ENCODE data around the gene OSTF1.

OSTF1 gene

DNA sequence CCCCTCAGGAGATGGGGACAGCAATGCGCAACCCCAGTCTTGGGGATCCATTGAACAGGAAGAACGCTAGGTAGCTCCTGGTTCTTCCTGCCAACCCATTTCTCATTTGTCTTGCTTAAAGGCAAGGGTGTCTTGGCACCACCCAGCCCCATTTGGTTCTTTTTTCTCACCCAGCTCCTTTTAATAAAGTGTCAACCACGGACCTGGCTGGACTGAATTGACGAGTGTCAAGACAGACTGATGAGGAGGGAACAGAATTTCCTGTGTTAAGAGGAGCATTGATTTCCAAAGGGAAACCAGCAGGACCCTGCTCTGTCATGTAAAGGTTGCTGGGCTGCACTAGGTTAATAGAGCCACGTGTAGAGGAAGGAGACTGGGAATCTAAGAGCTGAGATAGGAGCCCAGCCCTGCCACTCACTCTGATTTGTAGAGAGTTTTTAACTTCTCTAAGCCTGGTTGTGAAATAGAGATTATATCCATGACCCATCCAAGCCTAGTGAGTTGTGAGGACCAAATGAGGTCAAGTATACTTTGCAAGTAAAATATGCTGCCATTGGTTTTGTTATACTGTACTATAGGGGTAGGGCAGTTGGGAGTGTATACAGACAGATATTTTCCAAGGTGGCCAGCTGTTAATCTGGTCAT, 33.7 kb downstream of the OSTF1 start:
- DNase-seq, result no peak

DNA sequence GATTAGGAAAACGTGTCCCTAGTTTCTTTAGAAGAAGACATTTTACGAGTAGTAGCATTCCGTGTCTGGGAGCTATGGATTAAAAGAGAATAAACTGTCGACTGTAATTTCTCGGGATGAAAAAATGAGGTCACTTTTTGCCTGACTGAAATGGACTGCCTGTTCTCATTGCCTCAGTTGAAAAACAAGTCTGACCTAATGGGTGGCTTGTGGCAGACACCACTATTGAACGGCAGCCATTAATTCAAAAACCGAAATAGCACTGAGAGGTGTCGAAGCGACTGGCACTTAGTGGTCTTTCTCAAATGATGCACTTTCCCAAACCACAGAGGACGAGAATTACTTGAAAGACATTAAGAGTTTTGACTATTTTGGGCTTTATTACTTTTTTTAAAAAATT, 35.4 kb downstream of the OSTF1 start:
- DNase-seq, result no peak

DNA sequence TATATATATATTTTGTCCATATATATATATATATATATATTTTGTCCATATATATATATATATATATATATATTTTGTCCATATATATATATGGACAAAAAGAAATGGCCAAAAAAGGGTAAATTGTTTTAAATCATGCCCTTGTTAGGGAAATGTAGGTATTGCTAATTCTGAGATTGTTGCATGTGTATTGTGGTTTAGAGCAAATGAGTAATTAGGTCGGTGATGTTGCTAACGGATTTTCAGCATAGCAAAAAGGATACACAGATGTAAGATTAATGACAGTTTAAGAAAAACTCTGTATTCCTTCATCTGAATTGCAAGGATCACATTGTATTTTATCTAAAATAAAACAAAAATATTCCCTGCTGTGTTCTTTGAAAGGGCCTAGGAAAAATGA, 40.2 kb downstream of the OSTF1 start:
- DNase-seq, result no peak

DNA sequence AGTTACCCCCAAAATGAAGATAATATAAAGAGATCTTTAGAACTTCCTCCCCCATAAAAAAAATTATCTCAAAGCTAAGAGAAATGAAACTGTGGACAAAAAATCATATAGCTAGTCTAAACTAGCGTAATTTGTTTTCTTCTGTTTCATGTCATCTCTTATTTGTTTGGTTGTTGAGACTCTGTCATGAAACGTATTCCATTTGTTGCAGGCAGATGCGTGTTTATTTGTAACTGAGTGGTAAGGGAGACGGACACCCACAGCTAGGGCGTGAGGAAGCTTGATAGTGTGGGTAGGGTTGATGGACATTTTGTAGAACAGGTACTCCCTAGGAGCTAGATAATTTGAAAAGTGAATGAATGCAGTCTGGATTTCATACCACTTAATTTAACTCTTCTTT, 41.9 kb downstream of the OSTF1 start:
- DNase-seq, result no peak

DNA sequence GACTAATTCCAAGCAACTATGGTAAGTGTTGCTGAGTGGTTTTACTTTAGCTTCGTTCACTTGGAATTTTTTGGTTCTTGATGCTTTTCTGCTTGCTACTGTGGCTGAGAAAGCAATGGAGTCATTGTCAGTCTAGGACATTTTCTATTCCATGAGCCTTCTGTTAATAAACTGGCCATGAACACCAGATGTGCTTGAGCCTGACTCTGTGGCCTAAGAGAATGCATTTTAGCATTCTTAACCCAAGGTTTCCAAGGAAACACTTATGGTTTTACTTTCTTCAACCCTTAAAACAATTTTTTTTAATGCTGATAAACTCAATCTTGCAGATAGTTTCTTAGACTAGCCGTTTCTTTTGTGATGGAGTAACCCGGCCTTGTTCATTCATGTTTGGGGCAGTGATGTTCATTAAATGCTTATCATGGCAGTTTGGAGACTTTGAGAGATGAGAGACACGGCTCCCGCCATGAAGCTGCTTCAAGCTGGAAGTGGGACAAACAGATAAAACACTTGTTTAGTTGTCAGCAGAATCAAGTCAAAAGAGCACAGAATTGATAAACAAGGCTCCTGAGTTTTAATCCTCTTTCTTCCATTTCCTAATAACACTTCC, 42.4 kb downstream of the OSTF1 start:
- DNase-seq, result no peak

DNA sequence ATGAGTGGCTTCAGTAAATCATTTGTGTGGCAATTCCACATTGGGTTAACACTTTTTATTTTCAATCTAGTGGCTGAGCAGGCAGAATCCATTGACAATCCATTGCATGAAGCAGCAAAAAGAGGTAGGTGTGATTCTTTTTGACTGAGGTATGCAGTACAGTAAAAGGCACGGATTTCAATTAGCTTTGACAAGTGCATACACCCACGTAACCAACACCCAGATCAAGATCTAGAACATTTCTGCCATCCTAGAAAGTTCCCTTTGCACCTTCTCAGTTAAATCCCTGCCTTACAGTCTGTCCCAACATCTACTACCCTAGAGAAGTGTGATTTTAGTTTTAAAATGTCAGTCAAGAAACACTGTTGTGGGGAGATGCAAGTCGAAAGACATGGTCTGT, 43.4 kb downstream of the OSTF1 start:
- no peak for DNase-seq

DNA sequence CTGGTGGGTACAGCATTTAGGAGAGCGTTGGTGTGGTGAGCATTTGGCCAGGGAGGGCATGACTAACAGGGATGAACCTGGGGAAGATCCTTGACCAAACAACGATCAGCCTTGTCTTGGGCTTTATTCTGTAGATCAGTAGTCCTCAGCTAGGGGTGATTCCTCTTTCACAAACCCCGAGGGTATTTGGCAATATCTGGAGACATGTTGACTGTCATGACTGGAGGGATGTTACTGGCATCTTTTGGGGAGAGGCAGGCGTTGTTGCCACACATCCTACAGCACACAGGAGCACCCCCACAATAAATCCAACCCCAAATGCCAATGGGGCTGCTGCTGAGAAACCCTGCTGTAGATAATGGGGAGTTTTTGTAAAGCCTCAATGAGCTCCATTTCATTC, 43.9 kb downstream of the OSTF1 start:
- DNase-seq, result no peak

DNA sequence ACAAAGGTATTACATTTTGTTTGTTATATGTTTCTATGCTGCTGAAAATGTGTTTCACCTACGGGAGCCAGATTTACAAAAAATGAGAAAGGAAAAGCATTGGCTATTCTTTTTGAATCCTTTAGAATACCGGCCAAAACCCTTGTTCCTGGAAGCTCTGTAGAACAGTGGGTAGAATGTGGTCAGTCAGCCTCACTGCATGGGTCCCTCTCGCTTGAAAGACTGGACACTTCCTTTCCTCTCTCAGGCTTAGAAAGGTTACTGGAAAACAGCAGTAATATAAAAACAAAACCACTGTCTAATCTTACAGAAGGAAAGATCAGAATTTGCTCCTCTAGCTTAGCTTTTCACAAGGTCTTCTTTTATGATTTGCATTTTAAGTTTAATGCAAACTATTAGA, 45.1 kb downstream of the OSTF1 start:
- DNase-seq, result no peak

DNA sequence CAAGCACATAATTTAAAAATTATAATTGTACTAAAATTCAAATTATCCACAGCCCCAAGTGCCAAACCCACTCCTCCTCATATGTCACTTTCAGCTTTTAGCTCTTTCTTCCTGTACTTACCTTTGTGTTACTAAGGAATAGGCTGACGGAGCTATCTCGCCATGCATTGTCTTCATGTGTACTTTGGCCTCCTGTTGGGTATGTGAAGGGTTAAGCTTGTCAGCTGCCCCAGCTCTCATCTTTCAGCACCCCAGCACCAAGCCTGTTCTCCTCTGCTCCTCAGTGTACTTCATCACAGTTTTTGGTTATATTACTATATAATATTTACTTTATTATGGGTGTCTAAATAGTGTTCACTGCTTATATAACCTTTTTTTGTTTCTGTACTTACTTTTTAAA, 46.2 kb downstream of the OSTF1 start:
- DNase-seq, result no peak

DNA sequence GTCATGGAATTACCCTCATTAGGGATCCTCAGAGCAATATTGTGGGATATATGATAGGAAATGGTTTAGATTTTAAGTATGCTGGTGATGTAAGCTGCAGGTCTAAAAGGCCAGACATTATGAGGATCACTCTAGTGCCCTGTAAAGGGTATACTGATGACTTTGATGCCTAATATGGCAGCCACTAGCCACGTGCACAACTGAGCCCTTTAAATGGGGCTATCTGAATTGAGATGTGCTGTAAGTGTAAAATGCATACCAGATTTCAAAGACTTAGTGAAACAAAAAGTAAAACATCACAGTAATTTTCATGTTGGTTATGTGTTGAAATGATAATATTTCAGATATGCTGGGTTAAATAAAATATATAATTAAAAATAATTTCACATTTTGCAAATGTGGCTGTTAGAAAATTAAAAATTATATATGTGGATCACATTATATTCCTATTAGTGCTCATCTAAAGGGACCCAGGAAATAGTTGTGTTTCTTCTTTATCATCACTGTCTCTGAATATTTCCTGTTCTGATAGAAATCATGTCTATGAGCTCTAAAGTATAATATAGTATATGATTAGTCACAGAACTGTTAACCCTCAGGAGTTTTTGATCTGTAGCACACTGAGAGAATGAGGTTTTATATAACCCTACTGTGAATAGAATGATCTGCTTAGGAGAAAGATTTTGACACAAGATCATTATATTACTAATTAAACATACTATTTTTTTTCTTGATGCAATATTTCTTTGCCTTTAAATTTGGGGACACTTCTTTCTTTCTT, 50.1 kb downstream of the OSTF1 start:
- DNase-seq, result no peak

DNA sequence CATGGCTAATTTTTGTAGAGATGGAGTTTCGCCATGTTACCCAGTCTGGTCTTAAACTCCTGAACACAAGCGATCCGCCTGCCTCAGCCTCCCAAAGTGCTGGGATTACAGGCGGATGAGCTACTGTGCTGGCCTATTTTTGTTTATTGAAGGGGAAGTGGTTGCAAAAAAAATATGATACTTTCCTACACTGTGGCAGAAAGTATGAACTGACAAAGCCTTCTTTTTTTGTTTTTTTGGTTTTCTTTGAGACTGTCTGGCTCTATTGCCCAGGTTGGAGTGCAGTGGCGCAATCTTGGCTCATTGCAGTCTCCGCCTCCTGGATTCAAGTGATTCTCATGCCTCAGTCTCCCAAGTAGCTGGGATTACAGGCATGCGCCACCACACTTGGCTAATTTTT, 50.9 kb downstream of the OSTF1 start:
- no peak for DNase-seq

DNA sequence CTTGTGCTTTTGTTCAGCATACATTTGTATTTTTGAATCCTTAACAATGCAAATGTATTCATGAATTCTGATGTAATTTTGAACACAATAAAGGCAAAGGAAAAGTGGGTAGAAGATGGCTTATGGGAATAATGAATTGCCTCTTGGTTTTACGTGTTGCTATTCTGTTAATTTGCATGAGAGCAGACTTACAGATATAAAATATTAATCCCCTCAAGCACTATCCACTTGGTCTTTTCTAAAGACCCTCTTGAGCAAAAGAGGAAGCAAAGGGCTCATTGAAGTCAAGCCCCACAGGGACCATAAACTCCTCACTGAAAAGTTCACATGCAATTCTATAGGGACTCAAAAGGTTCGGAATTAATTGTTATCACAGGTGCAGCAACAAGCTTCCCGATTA, 51.9 kb downstream of the OSTF1 start:
- DNase-seq, result no peak

DNA sequence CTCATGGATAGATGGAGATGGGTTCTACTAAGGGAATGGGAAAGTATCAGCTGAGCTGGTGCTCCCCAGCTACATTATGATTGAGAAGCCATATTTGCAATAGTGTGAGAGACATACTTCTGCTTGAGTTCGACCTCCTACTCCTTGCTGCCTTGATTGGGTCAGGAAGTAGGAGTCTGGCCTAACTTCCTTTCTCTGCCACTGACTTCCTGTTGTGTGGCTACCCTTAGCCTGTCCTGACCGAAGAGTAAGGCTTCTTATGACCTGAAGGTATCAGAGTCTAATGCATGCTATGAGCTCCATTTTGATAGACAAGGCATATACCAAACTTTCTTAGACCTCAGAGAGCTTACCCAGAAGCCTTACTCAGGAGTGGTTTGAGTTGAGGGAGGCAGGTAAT, 53.9 kb downstream of the OSTF1 start:
- no peak for DNase-seq

DNA sequence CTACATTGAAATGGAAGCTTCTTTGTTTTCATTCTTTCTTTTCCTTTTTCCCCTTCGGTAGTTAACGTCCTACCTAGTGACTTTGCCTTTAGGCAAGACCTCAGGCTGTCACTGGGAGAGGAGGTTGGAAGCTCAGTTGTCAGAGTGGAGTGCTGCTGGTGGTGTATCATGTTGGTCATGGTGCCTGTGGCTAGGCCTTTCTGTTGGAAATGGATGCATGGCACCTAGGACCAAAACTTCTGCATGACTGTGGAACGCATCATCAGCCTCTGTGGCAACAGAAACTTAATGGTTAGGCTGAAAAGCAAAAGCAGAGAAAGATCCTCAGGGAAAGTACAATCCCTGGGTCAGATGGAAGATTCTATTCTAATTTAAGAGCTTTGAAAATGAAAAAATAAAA, 57.9 kb downstream of the OSTF1 start:
- DNase-seq, result no peak

DNA sequence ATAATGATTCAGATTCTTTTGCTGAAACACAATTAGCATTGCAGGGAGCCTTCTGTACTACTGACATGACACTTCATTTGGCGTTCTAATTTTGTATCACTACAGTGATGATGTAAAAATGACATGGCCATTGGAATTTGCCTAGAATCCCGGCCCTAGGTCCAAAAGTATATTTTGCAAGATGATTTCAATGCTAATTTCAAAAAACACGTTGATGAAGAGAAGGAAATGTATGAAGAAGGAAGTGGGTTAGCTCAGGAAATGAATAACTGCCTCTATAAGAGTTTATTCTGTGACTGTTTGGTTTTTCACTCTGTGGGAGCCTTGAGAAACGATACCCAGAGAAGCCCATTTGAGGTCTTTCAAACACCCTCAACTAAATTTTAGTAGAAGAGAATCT, 59.3 kb downstream of the OSTF1 start:
- DNase-seq, result no peak

DNA sequence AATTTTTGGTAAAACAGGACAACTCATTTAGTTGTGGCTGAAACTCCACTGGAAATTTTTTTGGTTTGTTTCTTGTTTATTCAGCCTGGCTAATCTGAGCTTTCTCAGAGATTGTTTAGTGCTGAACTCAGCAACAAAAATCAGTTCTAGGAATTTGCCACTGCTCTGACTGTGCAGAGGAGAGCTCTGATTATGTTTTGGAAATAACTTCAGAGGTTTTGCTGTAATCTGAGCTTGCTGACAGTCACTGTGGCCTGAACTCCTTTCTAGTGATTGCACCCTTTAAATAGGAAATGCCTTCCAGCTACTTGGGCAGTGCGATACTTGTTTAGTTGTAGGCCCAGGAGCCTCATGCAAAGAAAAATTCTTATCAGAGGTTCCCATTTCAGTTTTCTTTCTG, 60.2 kb downstream of the OSTF1 start:
- DNase-seq, result no peak

DNA sequence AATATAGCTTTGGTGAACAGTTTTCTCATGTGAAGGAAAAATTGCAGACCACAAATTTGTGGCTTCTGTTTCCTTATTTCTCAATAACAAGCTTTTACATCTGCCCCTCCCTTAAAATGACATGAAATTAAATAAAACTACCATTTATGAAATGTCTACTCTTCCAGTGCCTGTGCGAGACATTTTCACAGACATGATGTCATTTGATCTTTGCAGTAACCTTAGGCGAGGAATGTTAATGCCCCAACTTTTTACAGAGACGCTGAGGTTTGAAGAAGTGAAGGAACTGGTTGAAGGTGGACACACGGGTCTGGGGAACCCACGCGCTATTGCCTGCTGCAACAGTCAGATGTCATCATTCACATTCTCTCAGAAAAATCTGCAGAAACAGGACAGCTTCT, 61.5 kb downstream of the OSTF1 start:
- DNase-seq, result no peak

DNA sequence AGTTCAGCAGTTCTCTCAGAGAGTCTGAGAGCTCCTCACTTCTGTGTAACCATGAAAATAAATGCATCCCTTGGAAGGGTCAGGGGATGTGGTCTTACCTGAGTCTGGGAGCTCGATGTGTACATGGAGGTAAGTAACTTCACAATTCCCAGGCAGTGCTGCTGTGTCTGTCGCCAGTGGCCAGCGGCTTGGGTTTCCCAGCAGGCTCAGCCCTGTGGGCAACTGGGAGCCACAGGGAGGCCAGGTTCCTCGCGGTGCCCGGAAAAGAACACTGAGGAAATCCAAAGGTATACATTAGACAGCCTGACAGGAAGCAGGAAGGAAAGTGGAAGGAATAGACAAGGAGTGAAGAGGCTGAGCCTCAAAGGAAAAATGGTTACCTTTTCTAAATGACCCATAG, 62.2 kb downstream of the OSTF1 start:
- DNase-seq, result no peak

DNA sequence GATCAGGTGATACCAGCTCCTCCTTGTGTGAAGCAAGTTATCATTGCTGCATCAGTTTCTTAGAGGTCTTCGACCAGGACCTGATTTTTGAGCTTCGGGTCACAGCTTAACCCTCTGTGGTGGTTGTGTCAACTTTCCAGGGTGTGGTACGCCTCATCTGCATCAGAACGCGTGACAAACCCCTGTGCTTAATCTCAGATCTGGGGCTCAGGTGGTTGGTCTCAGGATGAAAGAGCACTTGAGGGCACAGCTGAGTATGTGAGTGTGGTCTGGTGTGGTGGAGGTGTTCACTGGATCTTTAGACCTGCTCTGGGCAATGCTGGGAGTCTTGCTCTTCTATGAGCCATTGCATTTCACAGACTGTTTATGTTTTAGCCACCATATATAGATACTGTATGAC, 64.1 kb downstream of the OSTF1 start:
- no peak for DNase-seq

DNA sequence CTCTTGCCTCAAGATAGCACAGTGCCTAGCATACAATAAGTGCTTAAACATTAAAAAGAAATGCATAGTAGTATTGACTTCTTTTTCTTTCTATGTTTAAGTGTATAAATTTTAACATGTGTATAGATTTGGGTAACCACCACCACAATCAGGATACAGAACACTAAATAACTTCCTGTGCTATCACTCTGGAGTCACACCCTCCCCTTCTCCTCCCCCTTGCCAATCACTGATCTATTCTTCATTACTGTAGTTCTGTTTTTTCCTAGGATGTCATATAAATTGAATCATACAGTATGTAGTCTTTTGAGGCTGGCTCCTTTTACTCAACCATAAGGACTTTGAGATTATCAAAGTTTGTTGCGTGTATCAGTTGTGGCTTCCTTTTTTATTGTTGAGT, 68.5 kb downstream of the OSTF1 start:
- DNase-seq, result no peak

DNA sequence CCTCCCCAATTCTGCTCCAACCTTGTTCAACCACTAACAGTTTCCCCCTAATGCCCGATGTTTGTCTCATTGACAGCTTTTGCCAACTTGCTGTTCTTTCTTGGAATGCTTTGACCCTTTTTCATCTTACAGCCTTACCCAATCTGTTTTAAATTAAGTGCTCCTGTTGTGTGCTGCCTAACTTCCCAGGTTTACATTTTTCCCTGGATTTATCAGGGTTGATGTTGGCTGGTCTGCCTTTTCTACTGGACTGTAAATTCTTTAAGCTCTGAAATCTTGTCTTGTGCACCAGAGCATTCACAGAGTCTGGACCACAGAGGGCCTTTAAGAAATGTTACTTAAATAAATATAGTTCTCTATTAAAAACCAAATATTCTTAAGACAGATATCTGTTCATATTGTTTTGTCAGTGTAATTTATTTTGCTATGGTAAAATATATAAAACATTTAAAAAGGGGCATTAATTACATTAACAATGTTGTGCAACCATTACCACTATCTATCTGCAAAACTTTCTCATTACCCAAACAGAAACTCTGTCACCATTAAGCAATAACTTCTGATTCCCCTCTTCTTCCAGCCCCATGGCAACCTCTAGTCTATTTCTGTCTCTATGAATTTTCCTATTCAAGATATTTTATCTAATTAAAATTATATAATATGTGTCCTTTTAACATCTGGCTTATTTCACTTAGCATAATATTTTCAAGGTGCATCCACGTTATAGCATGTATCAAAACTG, 73.0 kb downstream of the OSTF1 start:
- DNase-seq, result no peak

DNA sequence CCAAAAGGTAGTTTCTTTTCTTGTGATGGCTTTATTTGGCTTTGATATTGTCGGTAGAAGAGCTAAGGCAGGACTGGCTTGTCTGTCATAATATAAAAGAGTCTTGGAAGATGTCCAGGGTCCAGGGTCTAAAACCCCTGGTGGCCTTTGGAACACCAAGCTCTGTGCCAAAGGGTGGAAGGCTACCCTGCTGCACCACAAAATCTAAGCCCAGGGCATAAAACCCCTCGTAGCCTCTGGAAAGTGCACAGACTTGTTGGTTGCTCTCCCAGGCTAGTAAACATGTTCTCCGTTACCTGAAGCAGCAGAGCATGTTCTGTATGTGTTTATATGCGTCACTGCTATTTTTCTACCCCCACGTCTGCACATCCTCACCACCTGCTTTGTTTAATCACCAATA, 75.5 kb downstream of the OSTF1 start:
- no peak for DNase-seq

DNA sequence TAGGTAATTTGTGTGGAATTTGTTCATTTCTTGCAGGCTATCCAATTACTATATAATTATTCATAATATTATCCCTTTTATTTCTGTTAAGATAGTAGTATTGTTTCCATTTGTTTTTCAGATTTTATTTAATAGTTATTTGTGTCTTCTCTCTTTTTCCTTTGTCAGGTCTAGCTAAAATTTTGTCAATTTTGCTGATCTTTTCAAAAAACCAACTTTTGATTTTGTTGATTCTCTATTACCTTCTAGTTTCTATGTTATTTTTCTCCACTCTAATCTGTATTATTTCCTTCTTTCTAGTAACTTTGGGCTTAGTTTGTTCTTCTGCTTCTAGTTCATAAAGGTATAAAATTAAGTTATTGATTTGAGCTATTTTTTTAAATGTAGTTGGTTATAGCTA, 76.3 kb downstream of the OSTF1 start:
- DNase-seq, result no peak

DNA sequence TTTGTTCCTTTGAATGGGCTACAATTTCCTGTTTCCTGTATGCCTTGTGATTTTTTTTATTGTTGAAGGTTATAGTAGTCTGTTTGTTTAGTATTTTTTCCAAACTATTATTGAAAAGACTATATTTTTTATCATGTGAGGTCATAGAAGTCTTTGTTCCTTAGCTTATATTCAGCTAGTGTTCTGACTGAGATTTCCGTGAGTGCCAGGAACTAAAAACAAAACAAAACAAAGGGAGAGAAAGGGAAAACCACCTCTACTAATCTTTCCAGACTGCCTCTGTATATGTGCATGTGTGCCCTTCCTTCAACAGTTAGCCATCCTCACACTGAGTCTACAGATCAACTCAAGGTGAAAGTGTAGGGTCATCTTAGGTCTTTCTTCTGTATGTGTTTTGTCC, 79.0 kb downstream of the OSTF1 start:
- no peak for DNase-seq
